Stimulated activated CD4-positive, alpha-beta T cell treated with anti-CD3 and anti-CD28 coated beads, Interleukin-1b, Interleukin-23, amount 100 ng/mL, for 48 hours (primary cell): ENCODE data around the gene TMPRSS9.
"Not testable (repeated sequence)": the region's sequence is repeated elsewhere in the genome, so short reads cannot be mapped to it uniquely, and the experiment has no call there.

ENCODE experiments used
- DNase-seq: peaks from one replicate; pipeline ENCODE4 v3.0.0-alpha.2; 2020

Gene TMPRSS9

DNA sequence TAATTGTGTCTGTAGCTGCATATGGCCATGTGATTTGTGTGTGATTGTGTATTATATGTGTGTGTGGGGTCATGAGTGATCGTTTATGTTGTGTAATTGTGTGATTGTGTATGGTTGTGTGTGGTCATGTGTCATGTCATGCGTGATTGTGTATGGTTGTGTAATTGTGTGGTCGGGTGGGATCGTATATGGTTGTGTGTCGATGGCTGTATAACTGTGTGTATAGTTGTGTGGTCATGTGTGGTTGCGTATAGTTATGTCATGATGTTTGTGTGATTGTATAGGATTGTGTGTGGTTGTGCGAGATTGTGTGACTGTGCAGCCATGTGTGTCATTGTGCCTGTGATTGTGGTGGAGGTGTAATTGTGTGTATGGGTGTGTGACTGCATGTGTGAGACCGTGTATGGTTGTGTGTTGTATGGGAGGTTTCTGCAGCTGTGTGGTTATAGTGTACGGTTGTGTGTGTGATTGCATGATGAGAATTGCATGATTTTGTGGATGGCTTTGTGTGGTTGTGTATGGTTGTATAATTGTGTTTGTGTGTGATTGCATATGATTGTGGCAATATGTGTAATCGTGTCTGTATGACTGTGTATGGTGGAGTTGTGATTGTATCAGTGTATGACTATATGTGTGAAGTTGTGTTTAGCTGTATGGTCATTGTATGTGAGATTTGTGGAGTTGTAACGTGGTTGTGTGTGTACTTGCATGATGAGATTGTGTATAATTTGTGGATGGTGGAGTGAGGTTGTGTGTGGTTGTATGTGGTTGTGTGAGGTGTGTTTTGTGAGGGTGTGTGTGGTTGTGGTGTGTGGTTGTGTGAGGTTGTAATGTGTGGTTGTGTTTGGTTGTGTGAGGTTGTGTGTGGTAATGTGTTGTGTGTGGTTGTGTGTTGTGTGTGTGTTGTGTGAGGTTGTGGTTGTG is 2.2 kb downstream of the TMPRSS9 start:
- no peak for DNase-seq

- no peak for DNase-seq
Observed at GRCh38 chr19:2362970-2363300, 2.9 kb downstream of the TMPRSS9 start.

GRCh38 chr19:2363419-2363818 is 3.4 kb downstream of the TMPRSS9 start:
- DNase-seq = no peak

- DNase-seq = no peak
Observed at GRCh38 chr19:2365201-2365970, 5.3 kb downstream of the TMPRSS9 start.

DNA sequence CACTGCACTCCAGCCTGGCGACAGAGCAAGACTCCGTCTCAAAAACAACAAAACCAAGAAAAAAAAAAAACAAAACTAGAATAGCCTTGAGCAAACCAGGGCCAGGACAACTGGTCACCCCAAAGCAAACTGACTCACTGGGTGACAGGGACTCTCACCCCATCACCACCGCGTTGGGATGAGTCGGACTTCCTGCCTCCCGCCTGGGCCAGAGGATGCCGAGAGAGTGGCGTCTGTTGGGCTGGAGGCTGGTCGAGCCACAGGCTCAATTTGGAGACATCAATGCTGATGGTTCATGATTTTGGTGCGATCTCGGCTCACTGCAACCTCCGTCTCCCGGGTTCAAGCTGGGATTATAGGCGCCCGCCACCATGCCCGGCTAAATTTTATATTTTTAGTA is 11.6 kb downstream of the TMPRSS9 start:
- no peak for DNase-seq

- DNase-seq = no peak
Observed at GRCh38 chr19:2372076-2372612, 12.1 kb downstream of the TMPRSS9 start.

GRCh38 chr19:2374808-2375207 is 14.7 kb downstream of the TMPRSS9 start:
- DNase-seq = no peak

GRCh38 chr19:2375353-2376121 is 15.5 kb downstream of the TMPRSS9 start:
- no peak for DNase-seq

DNA sequence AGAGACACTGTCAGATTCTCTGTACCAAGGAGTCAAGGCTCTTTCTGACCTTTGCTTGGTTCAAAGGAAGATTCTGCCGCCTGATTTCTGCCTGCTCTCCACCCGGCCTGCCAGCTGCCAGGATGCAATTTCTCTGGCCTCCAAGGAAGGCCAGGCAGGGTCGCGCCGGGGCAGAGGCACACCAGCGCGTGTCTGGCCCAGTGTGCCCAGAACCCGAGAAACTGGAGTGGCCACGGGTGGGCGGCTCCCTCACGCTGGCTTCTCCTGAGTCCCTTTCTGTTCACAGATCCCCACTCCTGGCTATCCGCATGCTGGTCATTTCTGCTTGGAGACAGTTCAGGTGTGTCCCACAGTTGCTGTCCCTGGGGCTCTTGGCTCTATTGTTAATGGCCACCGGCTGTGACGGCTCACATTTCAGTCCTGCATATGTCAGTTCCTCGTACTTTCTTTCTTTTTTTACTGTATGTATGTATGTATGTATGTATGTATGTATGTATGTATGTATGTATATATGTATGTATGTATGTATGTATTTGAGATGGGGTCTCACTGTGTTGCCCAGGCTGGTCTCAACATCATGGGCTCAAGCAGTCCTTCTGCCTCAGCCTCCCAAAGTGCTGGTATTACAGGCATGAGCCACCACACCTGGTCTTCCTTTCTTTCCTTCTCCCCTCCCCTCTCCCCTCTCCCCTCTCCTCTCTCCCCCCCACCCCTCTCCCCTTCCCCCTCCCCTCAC is 16.9 kb downstream of the TMPRSS9 start:
- no peak for DNase-seq

- no peak for DNase-seq
Observed at GRCh38 chr19:2380567-2380966, 20.5 kb downstream of the TMPRSS9 start.

DNA sequence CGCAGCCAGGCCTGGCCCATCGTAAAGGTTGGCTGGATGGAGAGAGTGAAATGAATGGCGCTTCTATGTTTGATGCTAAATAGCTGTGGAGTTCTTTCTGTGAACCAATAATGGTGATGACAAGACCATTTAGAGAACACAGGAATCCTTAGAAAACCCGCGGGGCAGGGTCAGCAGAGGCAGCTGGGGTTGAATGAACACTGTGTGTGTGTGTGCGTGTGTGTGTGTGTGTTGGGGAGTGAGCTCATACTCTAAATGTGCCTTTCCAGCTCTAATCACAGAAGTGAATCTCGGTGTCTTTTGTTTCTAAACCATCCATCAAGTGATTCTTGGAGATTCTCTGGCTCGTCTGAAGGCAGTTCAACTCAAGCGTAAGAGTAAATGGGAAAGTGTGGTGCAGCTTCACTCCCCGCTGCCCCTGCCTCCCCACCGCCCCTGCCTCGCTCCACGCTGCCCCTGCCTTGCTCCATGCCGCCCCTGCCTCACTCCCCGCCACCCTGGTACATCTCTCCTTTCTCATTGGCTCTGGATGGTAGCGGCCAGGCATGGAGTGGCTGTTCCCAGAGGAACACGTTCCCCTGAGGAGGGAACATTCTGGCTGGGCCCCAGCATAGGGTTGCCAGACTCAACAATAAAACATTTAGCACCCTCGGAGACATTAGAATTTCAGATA is 21.2 kb downstream of the TMPRSS9 start:
- no peak for DNase-seq

DNA sequence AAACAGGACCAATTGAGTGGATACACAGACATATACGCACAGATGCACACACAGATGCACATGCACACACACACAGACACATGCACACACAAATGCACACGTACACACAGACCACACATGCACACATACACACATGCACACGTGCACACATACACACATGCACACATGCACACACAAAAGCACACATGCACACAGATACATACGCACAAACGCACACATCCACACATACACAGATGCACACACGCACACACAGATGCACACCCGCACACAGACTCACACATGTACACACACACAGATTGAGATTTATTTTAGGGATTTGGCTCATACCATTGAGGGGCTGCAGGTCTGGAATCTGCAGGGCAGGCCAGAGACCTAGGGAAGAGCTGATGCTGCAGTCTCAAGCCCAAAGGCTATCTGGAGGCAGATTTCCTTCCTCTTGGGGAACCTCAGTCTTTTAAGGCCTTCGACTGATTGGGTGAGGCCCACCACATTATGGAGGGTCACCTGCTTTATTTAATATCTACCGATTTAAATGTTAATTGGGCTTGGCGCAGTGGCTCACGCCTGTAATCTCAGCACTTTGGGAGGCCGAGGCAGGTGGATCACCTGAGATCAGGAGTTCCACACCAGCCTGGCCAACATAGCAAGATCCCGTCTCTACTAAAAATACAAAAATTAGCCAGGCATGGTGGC is 22.6 kb downstream of the TMPRSS9 start:
- no peak for DNase-seq

DNA sequence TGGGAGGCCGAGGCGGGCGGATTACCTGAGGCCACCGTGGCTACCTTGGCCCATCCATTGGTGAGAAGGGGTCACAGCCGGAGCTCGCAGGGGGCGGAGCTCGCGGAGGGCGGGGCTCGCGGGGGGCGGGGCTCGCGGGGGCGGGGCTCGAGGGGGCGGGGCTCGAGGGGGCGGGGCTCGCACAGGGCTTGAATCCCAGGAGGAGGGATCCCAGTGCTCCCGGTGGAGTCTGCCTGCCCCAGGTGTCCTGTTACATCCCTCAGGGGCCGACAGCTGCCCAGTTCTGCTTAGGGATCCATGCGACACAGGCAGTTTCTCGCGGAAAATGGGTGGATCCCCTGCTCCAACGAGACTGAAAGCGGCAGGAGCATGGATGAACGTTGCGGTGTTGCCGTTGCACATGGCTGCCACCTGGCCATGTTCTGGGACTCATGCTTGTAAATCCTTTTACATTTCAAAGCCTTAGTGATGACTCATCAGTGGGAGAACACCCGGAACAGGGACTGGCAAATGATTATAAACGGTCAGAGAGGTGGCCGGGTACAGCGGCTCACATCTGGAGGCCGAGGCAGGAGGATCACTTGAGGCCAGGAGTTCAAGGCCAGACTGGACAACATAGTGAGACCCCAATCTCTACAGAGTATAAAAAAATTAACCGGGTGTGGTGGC is 25.1 kb downstream of the TMPRSS9 start:
- DNase-seq = no peak

GRCh38 chr19:2387367-2388288 is 27.6 kb downstream of the TMPRSS9 start:
- no peak for DNase-seq

- DNase-seq = no peak
Observed at GRCh38 chr19:2389594-2389993, 29.5 kb downstream of the TMPRSS9 start.

DNA sequence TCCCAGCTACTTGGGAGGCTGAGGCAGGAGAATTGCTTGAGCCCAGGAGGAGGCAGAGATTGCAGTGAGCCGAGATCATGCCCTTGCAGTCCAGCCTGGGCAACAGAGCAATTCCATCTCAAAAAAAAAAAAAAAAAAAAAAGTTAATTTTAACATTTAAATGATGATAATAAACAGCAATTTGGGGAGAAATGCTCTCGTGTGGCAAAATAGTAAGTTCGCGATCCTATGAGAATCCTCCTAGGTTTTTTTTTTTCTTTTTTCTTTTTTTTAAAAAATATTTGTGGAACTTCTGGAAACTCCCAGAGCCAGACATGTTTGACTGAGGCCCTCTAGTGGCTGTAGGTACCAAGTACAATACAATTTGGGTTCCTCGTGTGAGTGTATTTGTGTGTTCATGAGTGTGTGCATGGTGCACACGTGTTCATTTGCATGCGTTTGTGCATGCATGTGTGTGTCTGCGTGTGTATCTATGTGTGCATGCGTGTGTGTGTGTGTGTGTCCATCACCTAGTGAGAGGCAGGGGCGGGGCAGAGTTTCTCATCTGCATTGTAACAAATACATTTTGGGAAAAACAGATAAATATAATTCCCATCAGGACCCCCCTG is 31.2 kb downstream of the TMPRSS9 start:
- peak; percentile 28 for DNase-seq

DNA sequence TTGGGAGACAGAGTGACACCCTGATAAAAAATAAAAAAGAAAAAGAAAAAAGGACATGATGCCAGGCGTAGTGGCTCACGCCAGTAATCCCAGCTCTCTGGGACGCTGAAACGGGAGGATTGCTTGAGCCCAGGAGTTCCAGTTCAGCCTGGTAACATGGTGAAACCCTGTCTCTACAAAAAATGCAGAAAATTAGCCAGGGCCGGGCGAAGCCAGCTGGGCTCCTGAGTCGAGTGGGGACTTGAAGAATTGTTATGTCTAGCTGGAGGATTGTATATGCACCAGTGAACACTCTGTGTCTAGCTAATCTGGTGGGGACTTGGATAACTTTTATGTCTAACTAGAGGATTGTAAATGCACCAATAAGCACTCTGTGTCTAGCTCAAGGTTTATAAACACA is 32.3 kb downstream of the TMPRSS9 start:
- DNase-seq = no peak

- not testable (repeated sequence) for DNase-seq
Observed at GRCh38 chr19:2392899-2393298, 32.8 kb downstream of the TMPRSS9 start.

GRCh38 chr19:2394054-2394441 is 34.0 kb downstream of the TMPRSS9 start:
- no peak for DNase-seq
